ENCODE results near the gene TEPSIN. TPM values are rescaled to one million over a fixed set of nuclear protein-coding genes. Genes with fewer than 3 reads are reported as not detected.

TEPSIN gene
- total RNA-seq, 4 donors from 2014 or later, result 61.2 to 336 (median 121) TPM

GRCh38 chr17:81254955-81255717 is 16.3 kb upstream of the TEPSIN start:
- TF ChIP-seq CTCF (IDR thresholded peaks at IDR 0.05) (peak; percentile 42 to 73 (median 56)), POLR2AphosphoS5 (IDR thresholded peaks at IDR 0.05) (peak in 1 of 3 donors; percentile 18), EP300 (IDR thresholded peaks at IDR 0.05; ENCODE audit: low read depth) (no peak)
- H3K9me3 ChIP-seq, result no peaks in the 10 kb centered on the region
- intact Hi-C loops (cut with DNase I; ENCODE audit: low total_unique reads), result loop anchor here (5.0 to 10.0 kb wide), 3 partner anchors 227 to 347 kb away; no protein-coding TSS in a partner anchor

DNA sequence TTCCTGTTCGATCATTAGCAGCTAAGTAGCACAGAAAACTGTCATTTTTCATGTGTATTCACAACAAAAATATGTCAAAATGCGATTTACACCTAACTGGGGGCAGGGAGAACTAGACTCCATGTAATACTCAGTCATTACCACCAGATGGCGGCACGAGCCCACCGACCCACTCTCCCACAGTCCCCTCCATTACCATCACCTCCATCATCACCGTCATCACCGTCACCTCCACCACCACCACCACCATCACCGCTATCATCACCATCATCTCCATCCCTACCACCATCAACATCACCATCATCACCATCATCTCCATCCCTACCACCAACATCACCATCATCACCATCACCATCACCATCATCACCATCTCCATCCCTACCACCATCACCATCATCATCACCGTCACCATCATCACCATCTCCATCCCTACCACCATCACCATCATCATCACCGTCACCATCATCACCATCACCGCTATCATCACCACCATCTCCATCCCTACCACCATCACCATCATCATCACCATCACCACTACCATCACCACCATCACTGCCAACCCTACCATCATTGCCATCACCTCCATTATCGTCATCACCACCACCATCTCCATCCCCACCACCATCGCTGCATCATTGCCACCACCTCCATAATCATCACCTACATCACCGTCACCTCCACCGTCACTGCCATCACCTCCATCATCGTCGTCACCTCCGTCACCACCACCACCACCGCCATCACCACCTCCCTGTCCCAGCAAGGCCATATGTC is 14.7 kb upstream of the TEPSIN start:
- DNase-seq, result peak; percentile 40
- no peaks in the 10 kb centered on the region for H3K27me3 ChIP-seq
- in situ Hi-C loops (cut with MboI; ENCODE audit: low pct_ligation_motif_present in 1 of 4, low pct_unique_long_range_greater_than_20kb in 1 of 4, low sequenced_read_pairs in 3 of 4), result loop anchor here (10.0 to 25.0 kb wide), 3 partner anchors 221 to 359 kb away; no protein-coding TSS in a partner anchor
- 62 to 74% methylated on average over 14 to 19 of the region's 19 CpGs for WGBS, 2 donors (ENCODE audit: low coverage in 1 of 2)
- intact Hi-C loops (cut with DNase I; ENCODE audit: low total_unique reads), result loop anchor here (5.0 to 10.0 kb wide), 3 partner anchors 229 to 349 kb away; no protein-coding TSS in a partner anchor
- no peaks in the 10 kb centered on the region for H3K9me3 ChIP-seq
- no peak overlapping the region for H3K4me3 ChIP-seq
- H3K36me3 ChIP-seq, result no peaks in the 10 kb centered on the region
- H3K4me1 ChIP-seq, result peaks cover 15 to 56% (median 45%) of the 10 kb centered on the region in 4 donors
- H3K27ac ChIP-seq, result no peak overlapping the region
- TF ChIP-seq CTCF (IDR thresholded peaks at IDR 0.05), result peak; percentile 78 to 97 (median 82)
- no peak for TF ChIP-seq EP300 (IDR thresholded peaks at IDR 0.05; ENCODE audit: low read depth)

More at GRCh38 chr17:81254955-81255717, 16.3 kb upstream of the TEPSIN start:
- Histone ChIP-seq H3K27me3 (no peaks in the 10 kb centered on the region), H3K27ac (peak overlapping the region; percentile 4 to 52 (median 40)), H3K4me3 (no peak overlapping the region), H3K36me3 (peaks cover 0 to 13% (median 3%) of the 10 kb centered on the region in 4 donors), H3K4me1 (peaks cover 15 to 54% (median 45%) of the 10 kb centered on the region in 4 donors)
- DNase-seq, result peak; percentile 87
- WGBS, 2 donors (ENCODE audit: low coverage in 1 of 2), result 31% methylated on average over 31 of the region's 35 CpGs; no CpG with 5 or more reads in 1 of the 2 donors
- in situ Hi-C loops (cut with MboI; ENCODE audit: low pct_ligation_motif_present in 1 of 4, low pct_unique_long_range_greater_than_20kb in 1 of 4, low sequenced_read_pairs in 3 of 4), result loop anchor here (10.0 to 25.0 kb wide), 3 partner anchors 220 to 357 kb away; no protein-coding TSS in a partner anchor

- H3K36me3 ChIP-seq, result no peaks in the 10 kb centered on the region
- H3K9me3 ChIP-seq, result no peaks in the 10 kb centered on the region
- H3K27me3 ChIP-seq, result no peaks in the 10 kb centered on the region
- in situ Hi-C loops (cut with MboI; ENCODE audit: low pct_ligation_motif_present in 1 of 4, low pct_unique_long_range_greater_than_20kb in 1 of 4, low sequenced_read_pairs in 3 of 4) (loop anchor here (10.0 to 25.0 kb wide), 3 partner anchors 222 to 359 kb away; no protein-coding TSS in a partner anchor), intact Hi-C loops (cut with DNase I; ENCODE audit: low total_unique reads) (loop anchor here (5.0 to 10.0 kb wide), 3 partner anchors 229 to 349 kb away; no protein-coding TSS in a partner anchor)
- no peak for TF ChIP-seq POLR2A (IDR thresholded peaks at IDR 0.05)
- TF ChIP-seq CTCF (IDR thresholded peaks at IDR 0.05), result no peak
- no peak for TF ChIP-seq EP300 (IDR thresholded peaks at IDR 0.05; ENCODE audit: low read depth)
- H3K27ac ChIP-seq, result no peak overlapping the region
- no peak for DNase-seq
- no peak overlapping the region for H3K4me3 ChIP-seq
- 60 to 91% methylated on average over 6 to 14 of the region's 15 CpGs for WGBS, 2 donors (ENCODE audit: low coverage in 1 of 2)
- peaks cover 15 to 56% (median 45%) of the 10 kb centered on the region in 4 donors for H3K4me1 ChIP-seq
Observed at GRCh38 chr17:81252987-81253329, 14.1 kb upstream of the TEPSIN start.

All from transverse colon (tissue), 4 donors.